GM18858 (cell line): ENCODE data around the gene CMTM6.
"Not testable (repeated sequence)": the region's sequence is repeated elsewhere in the genome, so short reads cannot be mapped to it uniquely, and the experiment has no call there.

ENCODE experiments used
- ATAC-seq: cut with Tn5 transposase; IDR thresholded peaks from one replicate; pipeline ENCODE4 v1.9.1; 2021; ENCODE audit not compliant: unreplicated experiment

Gene CMTM6

GRCh38 chr3:32467333-32468070, 35.1 kb downstream of the CMTM6 start:
- peak; percentile 40 for ATAC-seq

- not testable (repeated sequence) for ATAC-seq
Observed at GRCh38 chr3:32466808-32467207, 35.8 kb downstream of the CMTM6 start.

- not testable (repeated sequence) for ATAC-seq
Observed at GRCh38 chr3:32464726-32465125, 37.9 kb downstream of the CMTM6 start.

GRCh38 chr3:32463415-32463814, 39.2 kb downstream of the CMTM6 start:
- not testable (repeated sequence) for ATAC-seq

GRCh38 chr3:32462191-32462986, 40.3 kb downstream of the CMTM6 start:
- ATAC-seq = not testable (repeated sequence)

DNA sequence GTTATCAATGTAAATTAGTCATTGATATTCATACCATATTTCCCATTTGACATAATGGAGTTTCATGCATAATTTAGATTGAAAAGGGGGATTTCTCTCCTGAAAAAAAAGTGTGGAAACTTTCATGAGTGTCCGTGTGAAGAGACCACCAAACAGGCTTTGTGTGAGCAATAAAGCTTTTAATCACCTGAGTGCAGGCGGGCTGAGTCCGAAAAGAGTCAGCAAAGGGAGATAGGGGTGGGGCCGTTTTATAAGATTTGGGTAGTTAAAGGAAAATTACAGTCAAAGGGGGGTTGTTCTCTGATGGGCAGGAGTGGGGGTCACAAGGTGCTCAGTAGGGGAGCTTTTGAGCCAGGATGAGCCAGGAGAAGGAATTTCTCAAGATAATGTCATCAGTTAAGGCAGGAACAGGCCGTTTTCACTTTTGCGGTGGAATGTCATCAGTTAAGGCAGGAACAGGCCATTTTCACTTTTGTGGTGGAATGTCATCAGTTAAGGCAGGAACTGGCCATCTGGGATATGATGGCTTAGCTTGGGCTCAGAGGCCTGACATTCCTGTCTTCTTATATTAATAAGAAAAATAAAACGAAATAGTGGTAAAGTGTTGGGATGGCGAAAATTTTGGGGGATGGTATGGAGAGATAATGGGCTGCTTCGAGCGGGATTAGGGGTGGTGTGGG, 41.7 kb downstream of the CMTM6 start:
- ATAC-seq = not testable (repeated sequence)

DNA sequence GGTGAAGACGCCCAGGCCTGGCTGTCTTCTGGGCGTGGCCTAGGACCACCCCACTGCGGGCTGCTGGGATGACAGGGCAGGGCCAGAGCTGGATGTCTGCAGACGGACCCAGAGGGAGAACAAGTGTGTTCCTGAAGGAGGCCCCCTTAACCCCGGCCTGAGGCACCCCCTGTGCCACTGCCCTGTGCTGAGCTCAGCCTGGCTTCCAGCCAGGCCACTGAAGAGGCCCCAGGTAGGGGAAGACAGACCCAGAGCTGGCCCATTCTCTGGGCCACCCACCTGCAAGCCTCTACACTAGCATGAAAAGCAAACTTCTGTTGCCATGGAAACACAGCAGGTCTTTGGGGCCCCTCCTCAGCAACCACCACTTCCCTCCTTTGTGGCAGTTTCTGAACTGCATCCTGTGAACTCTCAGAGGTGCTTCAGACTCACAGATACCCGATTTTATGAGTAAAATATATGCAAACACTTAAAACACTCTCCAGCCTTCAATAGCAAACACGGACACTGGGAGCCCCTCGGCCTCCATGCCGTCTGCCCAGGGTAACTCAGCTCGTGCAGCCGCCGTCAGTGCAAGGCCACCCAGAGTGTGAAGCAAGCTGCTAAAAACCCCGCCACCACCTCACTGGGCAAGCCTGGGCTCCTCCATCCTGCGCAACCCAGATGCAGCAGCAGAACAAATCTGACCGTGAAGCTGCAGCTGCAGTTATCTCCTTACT, 42.5 kb downstream of the CMTM6 start:
- peak; percentile 86 for ATAC-seq

- ATAC-seq = no peak
Observed at GRCh38 chr3:32459450-32459849, 43.2 kb downstream of the CMTM6 start.

DNA sequence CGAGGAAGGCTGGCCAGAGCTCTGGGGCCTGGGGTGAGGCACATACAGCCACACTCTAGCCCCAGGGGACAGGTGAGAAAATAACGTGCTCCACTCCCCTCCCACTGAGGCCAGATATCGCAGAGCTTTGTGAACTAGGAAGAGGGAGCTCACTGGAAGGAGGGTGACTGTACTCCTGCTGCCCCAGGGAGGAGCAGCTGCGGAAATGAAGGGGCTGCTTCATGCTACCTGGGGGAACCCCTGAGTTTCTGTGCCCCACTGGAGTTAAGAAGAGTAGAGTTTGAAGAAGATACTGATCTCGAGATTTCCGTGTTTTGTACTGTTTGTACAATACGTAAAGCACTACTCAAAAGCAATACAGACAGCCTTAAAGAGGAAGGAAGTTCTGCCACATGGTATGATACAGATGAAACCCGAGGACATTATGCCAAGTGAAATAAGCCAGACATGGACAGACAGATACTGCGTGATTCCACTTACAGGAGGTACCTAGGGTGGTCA, 44.6 kb downstream of the CMTM6 start:
- no peak for ATAC-seq

DNA sequence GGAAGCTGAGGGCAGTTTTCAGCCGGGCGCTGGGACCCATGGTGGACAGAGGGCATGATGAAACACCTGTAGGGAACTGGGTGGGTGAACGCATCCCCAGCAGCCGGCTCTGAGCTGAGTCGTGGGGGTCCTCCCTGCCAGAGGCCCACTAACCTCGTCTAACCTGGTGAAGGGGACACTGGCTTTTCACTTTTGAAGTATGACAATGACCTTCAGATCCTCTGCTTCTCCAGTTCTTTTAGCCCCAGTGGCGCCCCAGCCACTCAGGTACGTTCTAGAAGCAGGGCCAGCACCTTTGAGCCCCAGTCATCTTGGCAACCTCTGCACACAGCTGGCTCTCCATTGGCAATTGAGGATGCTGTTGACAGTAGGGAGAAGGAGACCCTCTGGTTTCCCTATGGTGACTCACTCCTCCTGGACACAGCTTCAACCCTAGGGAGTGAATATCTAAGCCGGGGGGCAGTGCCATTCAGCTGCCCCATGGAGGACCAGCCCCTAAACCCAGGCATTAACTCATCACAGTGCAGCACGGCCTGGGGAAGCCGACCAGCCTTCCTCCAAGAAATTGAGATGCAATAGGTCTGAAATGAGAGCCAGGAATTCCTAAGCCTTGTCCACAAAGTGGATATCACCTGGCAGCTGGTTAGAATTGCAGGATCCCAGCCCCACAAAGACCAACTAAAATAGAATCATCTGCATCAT, 46.1 kb downstream of the CMTM6 start:
- no peak for ATAC-seq

- no peak for ATAC-seq
Observed at GRCh38 chr3:32455609-32456428, 46.8 kb downstream of the CMTM6 start.

GRCh38 chr3:32454731-32455608, 47.7 kb downstream of the CMTM6 start:
- no peak for ATAC-seq

- no peak for ATAC-seq
Observed at GRCh38 chr3:32454111-32454510, 48.5 kb downstream of the CMTM6 start.

DNA sequence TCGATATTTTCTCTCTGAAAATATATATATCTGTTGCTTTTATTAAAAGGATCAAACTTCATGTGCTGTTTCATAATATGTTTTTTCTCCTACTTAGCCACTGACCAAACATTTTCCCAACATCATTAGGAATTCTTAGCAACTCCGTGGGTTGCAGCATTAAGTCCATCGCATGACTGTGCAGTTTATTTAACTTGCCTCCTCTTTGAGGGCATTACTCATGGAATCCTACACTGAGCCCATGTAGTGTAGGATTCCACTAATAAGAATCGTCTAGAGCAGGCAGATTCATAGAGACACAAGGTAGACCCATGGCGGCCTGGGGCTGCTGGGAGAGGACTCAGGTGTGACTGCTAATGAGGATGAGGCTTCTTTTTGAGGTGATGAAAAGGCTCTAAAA, 49.3 kb downstream of the CMTM6 start:
- ATAC-seq = no peak

DNA sequence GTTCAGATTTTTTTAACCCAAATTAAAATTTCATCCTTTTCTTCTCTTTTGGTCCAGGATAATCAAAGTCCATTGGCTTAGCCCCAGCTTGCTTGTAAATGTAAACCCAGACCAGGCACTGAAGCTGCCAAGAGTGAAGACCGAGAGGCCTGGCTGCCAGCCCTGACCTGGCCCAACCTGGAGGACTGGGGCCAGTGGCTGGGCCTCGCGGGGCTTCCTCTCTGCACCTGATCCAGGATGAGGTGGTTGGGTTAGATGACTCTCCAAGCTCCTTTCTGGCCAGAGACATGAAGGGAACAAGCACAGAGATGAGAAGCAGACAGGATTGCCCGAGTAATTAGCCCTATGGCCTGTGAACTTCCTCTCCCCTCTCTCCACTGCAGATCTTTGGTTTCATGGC, 50.6 kb downstream of the CMTM6 start:
- ATAC-seq = no peak

- ATAC-seq = no peak
Observed at GRCh38 chr3:32450992-32451659, 51.5 kb downstream of the CMTM6 start.

GRCh38 chr3:32450426-32450825, 52.2 kb downstream of the CMTM6 start:
- ATAC-seq = no peak

DNA sequence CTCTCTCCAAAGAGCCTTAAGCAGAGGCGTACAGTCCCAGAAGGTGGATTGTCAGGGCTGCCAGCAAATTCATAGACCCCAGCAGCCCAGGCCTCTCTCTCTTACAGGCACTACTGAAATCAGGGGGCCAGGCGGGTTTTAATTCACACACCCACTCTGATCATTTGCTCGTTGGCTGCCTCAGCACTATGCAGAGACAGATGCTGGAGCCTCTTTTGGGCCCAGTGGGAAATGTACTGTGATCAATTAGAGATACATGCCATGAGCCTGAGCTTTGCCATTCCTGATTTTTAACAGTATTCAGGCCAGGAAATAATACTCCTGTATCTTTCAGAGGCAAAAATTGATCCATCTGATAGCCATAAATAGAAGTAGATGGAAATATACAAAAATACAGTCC, 53.0 kb downstream of the CMTM6 start:
- ATAC-seq = no peak
